Body of pancreas (tissue), 4 donors: ENCODE measurements around the gene ENDOD1.

Experiments used
- POLR2A ChIP-seq, 3 donors: fragments of 450-650 bp; IDR thresholded peaks; one replicate each; pipeline ENCODE4 v1.6.1; 2016; ENCODE audit warnings: antibody characterized with exemption in 3 of 3, mild to moderate bottlenecking in 2 of 3
- TF ChIP-seq, protein P1 (sequence below), 7 experiments: fragments of 450-650 bp in 4 of 7; fragments of 200-600 bp in 3 of 7; sonication (generic) in 3 of 7; IDR thresholded peaks; one replicate each; pipeline ENCODE4 v1.5.1; 2016 to 2019; ENCODE audit warnings: antibody characterized with exemption in 7 of 7

- TF ChIP-seq, protein P1, sequence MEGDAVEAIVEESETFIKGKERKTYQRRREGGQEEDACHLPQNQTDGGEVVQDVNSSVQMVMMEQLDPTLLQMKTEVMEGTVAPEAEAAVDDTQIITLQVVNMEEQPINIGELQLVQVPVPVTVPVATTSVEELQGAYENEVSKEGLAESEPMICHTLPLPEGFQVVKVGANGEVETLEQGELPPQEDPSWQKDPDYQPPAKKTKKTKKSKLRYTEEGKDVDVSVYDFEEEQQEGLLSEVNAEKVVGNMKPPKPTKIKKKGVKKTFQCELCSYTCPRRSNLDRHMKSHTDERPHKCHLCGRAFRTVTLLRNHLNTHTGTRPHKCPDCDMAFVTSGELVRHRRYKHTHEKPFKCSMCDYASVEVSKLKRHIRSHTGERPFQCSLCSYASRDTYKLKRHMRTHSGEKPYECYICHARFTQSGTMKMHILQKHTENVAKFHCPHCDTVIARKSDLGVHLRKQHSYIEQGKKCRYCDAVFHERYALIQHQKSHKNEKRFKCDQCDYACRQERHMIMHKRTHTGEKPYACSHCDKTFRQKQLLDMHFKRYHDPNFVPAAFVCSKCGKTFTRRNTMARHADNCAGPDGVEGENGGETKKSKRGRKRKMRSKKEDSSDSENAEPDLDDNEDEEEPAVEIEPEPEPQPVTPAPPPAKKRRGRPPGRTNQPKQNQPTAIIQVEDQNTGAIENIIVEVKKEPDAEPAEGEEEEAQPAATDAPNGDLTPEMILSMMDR (IDR thresholded peaks at IDR 0.05), result no peak
- TF ChIP-seq POLR2A (IDR thresholded peaks at IDR 0.05), result no peak
These were observed 9.2 kb downstream of the ENDOD1 start for GRCh38 chr11:95098826-95099225.
